Endothelial cell of umbilical vein (primary cell): ENCODE data around the gene JPH2.

Experiments
- CTCF ChIP-seq, 2 donors: IDR thresholded peaks; 1 replicate in 1 of 2; 2 replicates in 1 of 2; pipeline ENCODE4 v1.5.1; 2011; ENCODE audit warnings: low read length in 2 of 2, mild to moderate bottlenecking in 2 of 2, moderate library complexity in 2 of 2, control low read depth in 1 of 2, inconsistent platforms in 1 of 2, low read depth in 1 of 2; ENCODE audit not compliant: insufficient read depth in 1 of 2; ENCODE audit errors: extremely low read depth in 1 of 2
- EZH2 ChIP-seq: IDR thresholded peaks from 2 replicates; pipeline ENCODE4 v1.6.1; 2012; ENCODE audit warnings: borderline replicate concordance, low read depth, mild to moderate bottlenecking, moderate library complexity, low read length, inconsistent platforms; ENCODE audit not compliant: severe bottlenecking
- FOS ChIP-seq: IDR thresholded peaks from 2 replicates; pipeline ENCODE4 v1.6.1; 2011; ENCODE audit warnings: mild to moderate bottlenecking, low read length, moderate library complexity, borderline replicate concordance; ENCODE audit not compliant: insufficient read depth
- MYC ChIP-seq: IDR thresholded peaks from one replicate; pipeline ENCODE4 v1.6.1; 2011; ENCODE audit warnings: mild to moderate bottlenecking, low read depth, low read length
- POLR2A ChIP-seq: IDR thresholded peaks from 2 replicates; pipeline ENCODE4 v1.6.1; 2012; ENCODE audit warnings: low read depth, mild to moderate bottlenecking, control low read depth, low read length
- POLR2AphosphoS5 ChIP-seq: IDR thresholded peaks from 2 replicates; pipeline ENCODE4 v1.6.1; 2012; ENCODE audit warnings: low read depth, mild to moderate bottlenecking, control low read depth, low read length, moderate library complexity; ENCODE audit not compliant: insufficient read depth
- TF ChIP-seq, protein P1 (sequence below): IDR thresholded peaks from 2 replicates; pipeline ENCODE4 v1.6.1; 2011; ENCODE audit not compliant: insufficient read depth, insufficient read length

GRCh38 chr20:44195605-44196004, 8.6 kb upstream of the JPH2 start:
- TF ChIP-seq CTCF (IDR thresholded peaks at IDR 0.05; ENCODE audit: extremely low read depth in 1 of 2, insufficient read depth in 1 of 2, low read depth in 1 of 2, low read length in 2 of 2) (no peak), POLR2AphosphoS5 (no peak), POLR2A (no peak), FOS (no peak), MYC (no peak), EZH2 (no peak)
- TF ChIP-seq, protein P1, sequence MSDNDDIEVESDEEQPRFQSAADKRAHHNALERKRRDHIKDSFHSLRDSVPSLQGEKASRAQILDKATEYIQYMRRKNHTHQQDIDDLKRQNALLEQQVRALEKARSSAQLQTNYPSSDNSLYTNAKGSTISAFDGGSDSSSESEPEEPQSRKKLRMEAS: no peak
